HCT116 (cell line): Measurements from ENCODE around the gene DYNC1I1. TPM values are rescaled to one million over a fixed set of nuclear protein-coding genes. Genes with fewer than 3 reads are reported as not detected.

Experiments
- ATAC-seq: fragments of 200-7000 bp; cut with Tn5 transposase; 2 replicates; pipeline ENCODE4 v1.9.1; 2020; ENCODE audit warnings: mild to moderate bottlenecking, moderate library complexity
- BruUV-seq: library from RNA; stranded (reverse); fragments of 400-500 nt; replicated peaks from 2 replicates; lab custom pipeline; 2021; lab: Mats Ljungman, UMichigan
- CTCF ChIA-PET: fragments of 300-600 bp; sonication (Branson Sonifier 250); formaldehyde crosslinking; loops from one replicate; lab custom pipeline; 2021; ENCODE audit warnings: antibody characterized with exemption; lab: Charles Lee
- POLR2A ChIA-PET: fragments of 300-600, 350-600 bp; sonication (Branson Sonifier 250); formaldehyde crosslinking; loops from one replicate; lab custom pipeline; 2021; ENCODE audit warnings: antibody characterized with exemption; lab: Charles Lee
- RAD21 ChIA-PET, 2 experiments: fragments of 300-600 bp; sonication (Branson Sonifier 250); formaldehyde crosslinking; loops; one replicate each; lab custom pipeline; 2023; ENCODE audit warnings: low total read pairs in 2 of 2; ENCODE audit not compliant: uncharacterized antibody in 2 of 2, unreplicated experiment in 2 of 2, low non-redundant PET in 1 of 2; lab: Charles Lee
- DNase-seq: peaks from one replicate; pipeline ENCODE4 v3.0.0-alpha.2; 2010; ENCODE audit warnings: low read depth, low spot score
- H2AFZ ChIP-seq: fragments of 200-600 bp; shearing (Covaris generic), sonication (generic); 2 replicates; pipeline ENCODE4 v1.6.1; 2017; ENCODE audit warnings: low read depth, mixed run types, mixed read lengths, antibody characterized with exemption, low read length; ENCODE audit not compliant: poor library complexity, severe bottlenecking
- H3K27ac ChIP-seq: 2 replicates; pipeline ENCODE4 v1.5.1; 2012; ENCODE audit warnings: low read depth, low read length
- H3K27me3 ChIP-seq: fragments of 200-600 bp; sonication (generic); 2 replicates; pipeline ENCODE4 v1.6.1; 2016; ENCODE audit warnings: mixed run types, low read length, mixed read lengths; ENCODE audit not compliant: insufficient read depth
- H3K36me3 ChIP-seq, 2 experiments: fragments of 200-500 bp in 1 of 2; fragments of 200-600 bp in 1 of 2; sonication (Bioruptor generic) in 1 of 2; sonication (generic) in 1 of 2; 2 replicates each; pipeline versions ENCODE4 v1.5.1 to v1.6.1; 2014 to 2016; ENCODE audit warnings: low read length in 2 of 2, inconsistent platforms in 1 of 2, mixed read lengths in 1 of 2, mixed run types in 1 of 2; ENCODE audit not compliant: insufficient read depth in 2 of 2, control insufficient read depth in 1 of 2
- H3K4me1 ChIP-seq, 2 experiments: fragments of 200-600 bp in 1 of 2; sonication (generic) in 1 of 2; 2 replicates each; pipeline versions ENCODE4 v1.5.1 to v1.6.1; 2012 to 2017; ENCODE audit warnings: low read length in 2 of 2, inconsistent platforms in 1 of 2, mild to moderate bottlenecking in 1 of 2, mixed read lengths in 1 of 2, mixed run types in 1 of 2, moderate library complexity in 1 of 2; ENCODE audit not compliant: insufficient read depth in 2 of 2, control insufficient read depth in 1 of 2
- H3K4me2 ChIP-seq: fragments of 200-600 bp; sonication (generic); 2 replicates; pipeline ENCODE4 v1.6.1; 2017; ENCODE audit warnings: mixed run types, low read length, mixed read lengths
- H3K4me3 ChIP-seq, 2 experiments: fragments of 200-600 bp in 1 of 2; sonication (generic) in 1 of 2; replicated peaks in 1 of 2; 2 replicates each; pipeline ENCODE4 v1.5.1; 2011 to 2016; ENCODE audit warnings: low read length in 2 of 2, control low read depth in 1 of 2, low read depth in 1 of 2, mild to moderate bottlenecking in 1 of 2, mixed read lengths in 1 of 2, mixed run types in 1 of 2
- H3K79me2 ChIP-seq: fragments of 200-600 bp; sonication (generic); 2 replicates; pipeline ENCODE4 v1.6.1; 2017; ENCODE audit warnings: mild to moderate bottlenecking, mixed run types, low read length, moderate library complexity, mixed read lengths; ENCODE audit not compliant: insufficient read depth
- H3K9ac ChIP-seq: fragments of 200-600 bp; sonication (generic); 2 replicates; pipeline ENCODE4 v1.6.1; 2016; ENCODE audit warnings: low read length, mixed read lengths
- H3K9me2 ChIP-seq: fragments of 200-600 bp; sonication (generic), shearing (Covaris generic); 2 replicates; pipeline ENCODE4 v1.6.1; 2017; ENCODE audit warnings: mixed run types, mild to moderate bottlenecking, moderate library complexity; ENCODE audit not compliant: insufficient read depth
- H3K9me3 ChIP-seq, 2 experiments: fragments of 200-500 bp in 1 of 2; fragments of 200-600 bp in 1 of 2; sonication (Bioruptor generic) in 1 of 2; sonication (generic) in 1 of 2; 2 replicates each; pipeline ENCODE4 v1.6.1; 2014 to 2017; ENCODE audit warnings: low read length in 2 of 2, mixed read lengths in 2 of 2, inconsistent platforms in 1 of 2, low read depth in 1 of 2, mild to moderate bottlenecking in 1 of 2, mixed run types in 1 of 2, moderate library complexity in 1 of 2; ENCODE audit not compliant: control insufficient read depth in 1 of 2, insufficient read depth in 1 of 2
- H4K20me1 ChIP-seq: fragments of 200-600 bp; sonication (generic), shearing (Covaris generic); 2 replicates; pipeline ENCODE4 v1.6.1; 2017; ENCODE audit warnings: mixed run types, mild to moderate bottlenecking, moderate library complexity; ENCODE audit not compliant: insufficient read depth
- CBX3 ChIP-seq: IDR thresholded peaks from 2 replicates; pipeline ENCODE4 v1.6.1; 2012; ENCODE audit warnings: low read depth
- EZH2 ChIP-seq: fragments of 200-600 bp; sonication (generic); IDR thresholded peaks from 2 replicates; pipeline ENCODE4 v1.6.1; 2017; ENCODE audit warnings: antibody characterized with exemption, mixed run types
- TCF7L2 ChIP-seq: IDR thresholded peaks from 2 replicates; pipeline ENCODE4 v1.7.0; 2011; ENCODE audit warnings: borderline replicate concordance, inconsistent platforms; ENCODE audit not compliant: insufficient read depth, insufficient read length; ENCODE audit errors: extremely low read depth
- ZNF274 ChIP-seq: fragments of 200-500 bp; sonication (Bioruptor generic); IDR thresholded peaks from 2 replicates; pipeline ENCODE4 v1.6.1; 2014; ENCODE audit warnings: mild to moderate bottlenecking, low read depth, low read length, inconsistent platforms
- intact Hi-C: fragments of 100-400 bp; cut with micrococcal nuclease; formaldehyde crosslinking; loops from 2 replicates; pipeline ENCODE4 v1.10.0; 2022
- total RNA-seq: library from RNA; stranded (reverse); gene quantifications from one replicate; pipeline ENCODE4 v1.2.1, GENCODE V29; 2021; ENCODE audit not compliant: unreplicated experiment
- TF ChIP-seq, protein P1 (sequence below): IDR thresholded peaks from 2 replicates; pipeline ENCODE4 v1.6.1; 2011; ENCODE audit warnings: mild to moderate bottlenecking, low read length, moderate library complexity; ENCODE audit not compliant: insufficient replicate concordance; ENCODE audit errors: extremely low read depth
- TF ChIP-seq, protein P2 (sequence below): IDR thresholded peaks from 2 replicates; pipeline ENCODE4 v1.6.1; 2012
- TF ChIP-seq, protein P3 (sequence below): IDR thresholded peaks from 2 replicates; pipeline ENCODE4 v1.6.1; 2012; ENCODE audit warnings: low read depth

Gene DYNC1I1
- total RNA-seq, 1 experiment from 2014 or later: not detected

DNA sequence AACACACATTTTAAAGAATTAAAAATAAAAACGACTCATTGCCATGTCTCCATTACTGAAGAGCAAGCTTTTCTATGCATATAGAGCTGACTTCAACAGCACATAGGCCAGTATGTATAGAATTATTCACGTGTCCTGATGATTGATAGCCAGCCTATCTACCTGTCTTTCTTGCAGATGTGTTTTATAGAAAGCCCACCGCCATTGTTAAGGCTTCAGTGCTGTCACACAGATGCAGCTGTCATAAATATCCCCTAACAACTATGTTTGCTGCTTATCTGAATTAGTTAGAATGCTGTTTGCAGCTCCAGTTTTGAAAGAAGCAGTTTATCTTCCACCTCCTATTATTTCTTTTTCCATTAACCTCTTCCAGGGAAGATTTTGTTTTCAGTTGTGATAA lies 313.6 kb downstream of the DYNC1I1 start:
- Histone ChIP-seq H3K79me2 (no peaks in the 10 kb centered on the region), H3K4me2 (no peak overlapping the region), H3K36me3 (no peaks in the 10 kb centered on the region), H3K4me1 (0 out of 4 replicates have a peak, but pooled peaks cover 0 to 3% of the 10 kb centered on the region in 2 experiments), H4K20me1 (no peaks in the 10 kb centered on the region), H3K27me3 (peaks cover 30% of the 10 kb centered on the region), H3K9me3 (no peaks in the 10 kb centered on the region), H3K9ac (no peak overlapping the region), H2AFZ (no peak overlapping the region)
- intact Hi-C loops: no loop called here
- BruUV-seq: no TSS peak
- DNase-seq: no peak
- CTCF ChIA-PET: no interaction called here
- POLR2A ChIA-PET: no interaction called here
- RAD21 ChIA-PET: no interaction called here
- TF ChIP-seq, protein P1, sequence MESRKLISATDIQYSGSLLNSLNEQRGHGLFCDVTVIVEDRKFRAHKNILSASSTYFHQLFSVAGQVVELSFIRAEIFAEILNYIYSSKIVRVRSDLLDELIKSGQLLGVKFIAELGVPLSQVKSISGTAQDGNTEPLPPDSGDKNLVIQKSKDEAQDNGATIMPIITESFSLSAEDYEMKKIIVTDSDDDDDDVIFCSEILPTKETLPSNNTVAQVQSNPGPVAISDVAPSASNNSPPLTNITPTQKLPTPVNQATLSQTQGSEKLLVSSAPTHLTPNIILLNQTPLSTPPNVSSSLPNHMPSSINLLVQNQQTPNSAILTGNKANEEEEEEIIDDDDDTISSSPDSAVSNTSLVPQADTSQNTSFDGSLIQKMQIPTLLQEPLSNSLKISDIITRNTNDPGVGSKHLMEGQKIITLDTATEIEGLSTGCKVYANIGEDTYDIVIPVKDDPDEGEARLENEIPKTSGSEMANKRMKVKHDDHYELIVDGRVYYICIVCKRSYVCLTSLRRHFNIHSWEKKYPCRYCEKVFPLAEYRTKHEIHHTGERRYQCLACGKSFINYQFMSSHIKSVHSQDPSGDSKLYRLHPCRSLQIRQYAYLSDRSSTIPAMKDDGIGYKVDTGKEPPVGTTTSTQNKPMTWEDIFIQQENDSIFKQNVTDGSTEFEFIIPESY: no peak
- TF ChIP-seq, protein P2, sequence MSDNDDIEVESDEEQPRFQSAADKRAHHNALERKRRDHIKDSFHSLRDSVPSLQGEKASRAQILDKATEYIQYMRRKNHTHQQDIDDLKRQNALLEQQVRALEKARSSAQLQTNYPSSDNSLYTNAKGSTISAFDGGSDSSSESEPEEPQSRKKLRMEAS: no peak
- TF ChIP-seq, protein P3, sequence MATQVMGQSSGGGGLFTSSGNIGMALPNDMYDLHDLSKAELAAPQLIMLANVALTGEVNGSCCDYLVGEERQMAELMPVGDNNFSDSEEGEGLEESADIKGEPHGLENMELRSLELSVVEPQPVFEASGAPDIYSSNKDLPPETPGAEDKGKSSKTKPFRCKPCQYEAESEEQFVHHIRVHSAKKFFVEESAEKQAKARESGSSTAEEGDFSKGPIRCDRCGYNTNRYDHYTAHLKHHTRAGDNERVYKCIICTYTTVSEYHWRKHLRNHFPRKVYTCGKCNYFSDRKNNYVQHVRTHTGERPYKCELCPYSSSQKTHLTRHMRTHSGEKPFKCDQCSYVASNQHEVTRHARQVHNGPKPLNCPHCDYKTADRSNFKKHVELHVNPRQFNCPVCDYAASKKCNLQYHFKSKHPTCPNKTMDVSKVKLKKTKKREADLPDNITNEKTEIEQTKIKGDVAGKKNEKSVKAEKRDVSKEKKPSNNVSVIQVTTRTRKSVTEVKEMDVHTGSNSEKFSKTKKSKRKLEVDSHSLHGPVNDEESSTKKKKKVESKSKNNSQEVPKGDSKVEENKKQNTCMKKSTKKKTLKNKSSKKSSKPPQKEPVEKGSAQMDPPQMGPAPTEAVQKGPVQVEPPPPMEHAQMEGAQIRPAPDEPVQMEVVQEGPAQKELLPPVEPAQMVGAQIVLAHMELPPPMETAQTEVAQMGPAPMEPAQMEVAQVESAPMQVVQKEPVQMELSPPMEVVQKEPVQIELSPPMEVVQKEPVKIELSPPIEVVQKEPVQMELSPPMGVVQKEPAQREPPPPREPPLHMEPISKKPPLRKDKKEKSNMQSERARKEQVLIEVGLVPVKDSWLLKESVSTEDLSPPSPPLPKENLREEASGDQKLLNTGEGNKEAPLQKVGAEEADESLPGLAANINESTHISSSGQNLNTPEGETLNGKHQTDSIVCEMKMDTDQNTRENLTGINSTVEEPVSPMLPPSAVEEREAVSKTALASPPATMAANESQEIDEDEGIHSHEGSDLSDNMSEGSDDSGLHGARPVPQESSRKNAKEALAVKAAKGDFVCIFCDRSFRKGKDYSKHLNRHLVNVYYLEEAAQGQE: no peak
- TF ChIP-seq TCF7L2 (no peak), EZH2 (no peak), ZNF274 (no peak), CBX3 (no peak)
- TF ChIP-seq, all 23 proteins: peak for 0
- Histone ChIP-seq H3K4me3 (no peak overlapping the region), H3K9me2 (no peaks in the 10 kb centered on the region), H3K27ac (no peak overlapping the region)
- no peak for ATAC-seq
